HCT116 (cell line): ENCODE results near the gene ARRDC3.
"Not testable (repeated sequence)": the region's sequence is repeated elsewhere in the genome, so short reads cannot be mapped to it uniquely, and the experiment has no call there.

Experiments
- RAD21 ChIP-seq: IDR thresholded peaks from 2 replicates; pipeline ENCODE4 v1.6.1; 2012; ENCODE audit warnings: low read depth, mild to moderate bottlenecking
- YY1 ChIP-seq: IDR thresholded peaks from 2 replicates; pipeline ENCODE4 v1.6.1; 2011; ENCODE audit warnings: low read length, low read depth, moderate library complexity, mild to moderate bottlenecking; ENCODE audit not compliant: insufficient replicate concordance; ENCODE audit errors: extremely low read depth

GRCh38 chr5:91389555-91389954 is 6.4 kb upstream of the ARRDC3 start:
- not testable (repeated sequence) for TF ChIP-seq YY1, RAD21
